HG03378 (cell line): ENCODE measurements around the gene ME2.
"Not testable (repeated sequence)": the region's sequence is repeated elsewhere in the genome, so short reads cannot be mapped to it uniquely, and the experiment has no call there.

Experiments used
- ATAC-seq: cut with Tn5 transposase; IDR thresholded peaks from one replicate; pipeline ENCODE4 v1.9.1; 2021; ENCODE audit warnings: mild to moderate bottlenecking, moderate library complexity; ENCODE audit not compliant: unreplicated experiment

ME2 gene

DNA sequence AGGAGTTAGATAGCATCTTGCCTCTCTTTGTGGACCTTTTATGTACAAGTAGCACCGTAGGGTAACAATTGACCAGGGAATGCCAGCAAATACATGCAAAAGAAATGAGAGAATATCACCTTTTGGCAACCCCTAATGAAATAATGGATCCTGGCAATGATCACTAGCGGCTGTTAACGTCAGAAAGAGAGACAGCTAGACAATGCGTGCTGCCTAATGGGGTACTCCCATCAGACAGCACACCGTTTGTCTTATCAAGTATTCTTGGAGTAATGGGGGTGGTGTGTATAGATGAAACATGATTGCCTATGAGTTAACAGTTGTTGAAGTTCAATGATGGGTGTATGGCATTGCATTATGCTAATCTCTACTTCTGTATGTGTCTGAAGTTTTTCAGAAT is 90.5 kb downstream of the ME2 start:
- ATAC-seq = no peak

DNA sequence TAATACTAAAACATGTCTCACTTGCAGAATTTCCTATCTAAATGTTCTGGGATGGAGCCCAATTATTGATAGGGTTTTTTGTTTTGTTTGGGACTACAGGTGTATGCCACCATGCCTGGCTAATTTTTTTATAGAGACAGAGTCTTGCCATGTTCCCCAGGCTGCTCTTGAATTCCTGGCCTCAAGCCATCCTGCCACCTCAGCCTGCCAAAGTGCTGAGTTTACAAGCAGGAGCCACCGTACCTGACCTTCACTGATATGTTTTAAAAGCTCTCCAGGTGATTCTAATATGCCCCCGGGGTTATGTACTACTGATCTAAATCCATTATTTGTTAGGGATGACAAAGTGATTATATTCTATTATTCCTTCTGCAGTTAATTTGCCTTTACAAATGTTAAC is 91.1 kb downstream of the ME2 start:
- no peak for ATAC-seq

DNA sequence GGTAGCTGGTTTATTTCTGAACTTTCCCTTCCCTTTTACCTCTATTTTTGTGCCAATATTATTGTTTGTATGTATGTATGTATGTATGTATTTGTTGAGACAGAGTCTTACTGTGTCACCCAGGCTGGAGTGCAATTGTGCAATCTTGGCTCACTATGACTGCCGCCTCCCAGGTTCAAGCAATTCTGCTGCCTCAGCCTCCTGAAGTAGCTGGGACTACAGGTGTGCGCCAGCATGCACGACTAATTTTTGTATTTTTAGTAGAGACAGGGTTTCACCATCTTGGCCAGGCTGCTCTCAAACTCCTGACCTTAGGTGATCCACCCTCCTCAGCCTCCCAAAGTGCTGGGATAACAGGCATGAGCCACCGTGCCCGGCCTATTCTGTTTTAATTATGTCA is 93.5 kb downstream of the ME2 start:
- not testable (repeated sequence) for ATAC-seq

DNA sequence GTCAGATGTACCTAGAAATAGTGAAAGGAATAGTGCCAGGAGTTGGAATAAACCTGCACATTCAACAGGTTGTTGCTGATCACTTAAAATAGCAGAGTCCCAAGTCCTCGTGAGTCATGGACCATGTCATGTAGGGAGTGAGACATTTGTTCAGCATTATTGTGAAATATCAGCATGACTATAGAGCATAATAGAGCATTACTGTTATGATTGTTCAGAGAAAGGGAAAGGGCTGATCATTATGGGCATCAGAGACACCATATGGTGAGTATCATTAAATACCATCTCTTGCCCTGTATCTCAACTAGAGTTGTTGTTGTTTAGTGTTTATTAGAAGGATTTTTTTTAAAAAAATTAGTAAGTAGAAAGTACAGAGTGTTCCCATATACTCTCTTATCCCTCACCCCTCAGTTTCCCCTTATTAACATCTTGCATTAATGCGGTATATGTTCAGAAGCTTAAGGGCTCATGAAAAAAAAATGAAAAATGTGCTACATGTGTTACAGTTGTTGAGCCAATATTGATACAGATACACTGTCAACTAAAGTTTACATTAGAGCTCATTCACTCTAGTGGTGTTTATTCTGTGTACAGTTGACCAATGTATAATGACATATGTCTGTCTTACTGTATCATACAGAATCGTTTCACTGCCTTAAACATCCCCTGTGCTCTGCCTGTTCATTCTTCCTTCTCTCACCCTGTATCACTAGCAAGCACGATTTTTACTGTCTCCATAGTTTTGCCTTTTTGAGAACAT is 94.6 kb downstream of the ME2 start:
- ATAC-seq = no peak

DNA sequence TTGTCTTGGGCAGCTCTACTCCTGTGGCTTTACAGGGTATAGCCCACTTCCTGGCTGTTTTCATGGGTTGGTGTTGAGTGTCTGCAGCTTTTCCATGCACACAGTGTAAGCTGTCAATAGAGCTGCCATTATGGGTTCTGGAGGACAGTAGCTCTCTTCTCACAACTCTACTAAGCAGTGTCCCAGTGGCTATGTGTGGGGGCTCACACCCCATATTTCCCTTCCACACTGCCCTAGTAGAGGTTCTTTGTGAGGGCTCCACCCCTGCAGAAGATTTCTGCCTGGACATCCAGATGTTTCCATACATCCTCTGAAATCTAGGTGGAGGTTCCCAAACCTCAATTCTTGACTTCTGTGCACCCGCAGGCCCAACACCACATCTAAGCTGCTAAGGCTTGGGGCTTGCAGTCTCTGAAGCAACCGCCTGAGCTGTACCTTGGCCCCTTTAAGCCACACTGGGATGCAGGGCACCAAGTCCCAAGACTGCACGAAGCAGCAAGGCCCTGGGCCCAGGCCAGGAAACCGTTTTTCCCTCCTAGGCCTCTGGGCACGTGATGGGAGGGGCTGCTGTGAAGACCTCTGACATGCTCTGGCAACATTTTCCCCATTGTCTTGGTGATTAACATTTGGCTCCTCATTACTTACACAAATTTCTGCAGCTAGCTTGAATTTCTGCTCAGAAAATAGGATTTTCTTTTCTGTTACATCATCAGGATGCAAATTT is 98.3 kb downstream of the ME2 start:
- no peak for ATAC-seq

DNA sequence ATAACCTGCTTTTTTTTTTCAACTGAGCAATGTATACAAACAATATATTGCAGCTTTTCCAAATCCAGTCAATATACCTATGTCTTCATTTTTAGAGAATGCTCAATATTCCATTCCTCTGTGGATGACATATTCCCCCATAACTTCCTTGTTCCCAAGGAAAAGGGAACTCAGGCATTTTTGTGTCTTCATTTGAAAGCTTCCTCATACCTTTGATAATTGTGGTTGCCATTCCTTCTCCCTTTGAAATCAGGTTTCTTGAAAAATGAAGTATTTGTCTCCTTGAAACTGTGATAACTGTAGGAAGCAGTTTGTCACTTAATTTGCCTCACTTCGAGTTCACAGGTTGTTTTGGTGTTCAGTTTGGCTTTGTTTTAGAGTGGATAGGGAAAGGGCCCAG is 102.5 kb downstream of the ME2 start:
- ATAC-seq = no peak

DNA sequence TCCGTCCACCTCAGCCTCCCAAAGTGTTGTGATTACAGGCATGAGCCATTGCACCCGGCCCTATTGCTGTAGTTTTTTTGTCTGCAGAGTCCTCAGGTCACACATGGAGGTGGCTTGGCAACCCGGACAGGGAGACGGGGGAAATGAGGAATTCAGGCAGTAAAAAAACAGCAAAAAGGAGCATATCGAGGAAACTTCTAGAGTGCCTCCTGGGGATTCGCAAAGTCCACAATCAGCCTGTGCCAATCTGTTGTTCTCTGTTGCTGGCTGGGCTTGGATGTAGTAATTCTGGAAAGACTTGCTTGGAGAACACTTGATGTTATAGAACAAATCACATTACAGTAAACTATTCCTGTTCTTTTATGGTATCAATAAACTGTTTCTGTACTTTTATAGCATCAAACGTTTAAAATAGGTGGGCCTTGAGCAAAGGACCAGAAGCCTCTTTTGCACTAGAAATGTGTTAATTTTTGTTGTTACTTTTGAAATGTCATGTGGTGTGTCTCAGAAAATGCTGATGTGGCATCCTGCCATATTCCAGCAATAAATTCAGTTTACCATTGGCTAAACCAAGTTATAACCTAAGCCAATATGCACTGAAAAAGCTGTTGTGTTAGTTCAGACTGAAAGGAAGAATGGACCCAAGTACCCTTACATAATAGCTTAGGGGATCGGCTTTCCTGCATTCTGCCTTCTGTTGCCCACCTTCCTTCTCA is 103.3 kb downstream of the ME2 start:
- no peak for ATAC-seq

DNA sequence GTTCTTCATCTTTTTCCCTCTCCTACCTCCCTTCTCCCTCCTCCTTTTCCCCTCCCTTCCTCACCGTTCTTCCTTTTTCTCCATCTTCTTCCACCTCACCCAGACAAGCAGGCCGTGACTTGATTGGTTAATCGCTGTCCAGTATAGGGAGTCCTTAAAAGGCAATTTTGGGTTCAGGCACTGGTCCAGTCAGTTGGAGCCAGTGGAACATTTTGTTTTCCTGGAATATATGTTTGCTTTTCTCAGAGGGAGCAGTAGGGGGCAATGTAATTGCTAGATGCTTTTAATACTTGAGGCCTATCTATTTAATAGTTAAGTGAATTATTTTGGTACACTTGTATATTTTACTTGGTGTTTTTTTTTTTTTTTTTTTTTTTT is 103.9 kb downstream of the ME2 start:
- ATAC-seq = no peak

DNA sequence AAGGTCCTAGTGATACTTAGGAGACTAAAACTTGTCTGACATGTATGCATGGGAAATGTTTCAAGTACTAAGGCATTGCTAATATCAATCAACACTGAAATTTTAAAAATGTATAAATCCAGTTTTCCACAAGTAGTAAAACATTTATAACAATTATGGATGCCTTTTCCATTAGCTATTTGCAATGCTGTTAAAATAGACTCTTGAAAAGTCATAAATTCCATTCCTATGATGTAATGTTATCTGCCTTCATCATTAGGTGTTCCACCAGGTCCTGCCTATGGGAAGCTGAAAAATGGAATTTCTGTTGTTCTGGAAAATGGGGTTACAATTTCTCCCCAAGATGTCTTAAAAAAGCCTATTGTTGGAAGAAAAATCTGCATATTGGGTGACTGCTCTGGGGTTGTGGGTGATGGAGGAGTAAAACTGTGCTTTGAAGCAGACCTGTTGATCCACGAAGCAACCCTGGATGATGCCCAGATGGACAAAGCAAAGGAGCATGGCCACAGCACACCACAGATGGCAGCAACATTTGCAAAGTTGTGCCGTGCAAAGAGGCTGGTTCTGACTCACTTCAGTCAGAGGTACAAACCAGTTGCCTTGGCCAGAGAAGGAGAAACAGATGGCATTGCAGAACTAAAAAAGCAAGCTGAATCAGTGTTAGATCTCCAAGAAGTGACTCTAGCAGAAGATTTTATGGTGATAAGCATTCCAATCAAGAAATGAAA is 107.6 kb downstream of the ME2 start:
- ATAC-seq = no peak

DNA sequence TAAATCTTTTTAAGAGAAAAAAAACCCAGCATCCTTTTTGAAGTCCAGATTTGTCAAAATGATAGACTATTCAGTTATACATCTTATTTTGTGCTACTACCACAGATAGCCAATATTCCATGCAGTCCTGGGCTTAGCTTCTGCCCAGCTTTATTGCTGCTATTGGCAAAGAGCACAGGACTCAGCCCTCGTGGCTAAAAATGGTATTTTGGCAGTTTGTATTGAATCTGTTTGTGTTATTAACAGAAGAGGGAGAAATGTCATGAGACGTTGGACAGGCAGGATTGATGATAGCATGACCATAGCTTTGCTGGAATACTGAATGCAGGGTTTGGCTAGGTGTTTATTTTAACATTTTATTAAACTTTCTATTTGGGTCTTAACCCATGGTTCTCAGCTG is 108.3 kb downstream of the ME2 start:
- ATAC-seq = no peak

DNA sequence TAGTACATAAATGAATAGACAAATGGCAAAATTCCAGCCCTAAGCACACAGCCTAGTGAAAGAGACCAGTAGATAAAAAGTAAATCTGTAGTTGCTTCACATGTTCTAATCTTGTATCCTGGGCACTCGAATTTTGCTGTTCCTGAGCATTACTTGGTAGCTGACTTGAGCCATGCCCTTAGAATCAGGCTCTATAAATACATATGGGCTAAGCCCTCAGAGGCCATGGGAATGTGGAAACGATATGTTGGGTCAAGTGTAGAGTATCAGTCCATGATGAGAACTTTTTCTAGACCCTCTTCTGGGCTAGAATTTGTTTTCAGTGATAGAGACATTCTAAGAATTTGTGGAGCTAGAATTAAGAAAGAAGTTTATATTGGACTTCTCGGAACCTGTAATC is 110.8 kb downstream of the ME2 start:
- no peak for ATAC-seq

DNA sequence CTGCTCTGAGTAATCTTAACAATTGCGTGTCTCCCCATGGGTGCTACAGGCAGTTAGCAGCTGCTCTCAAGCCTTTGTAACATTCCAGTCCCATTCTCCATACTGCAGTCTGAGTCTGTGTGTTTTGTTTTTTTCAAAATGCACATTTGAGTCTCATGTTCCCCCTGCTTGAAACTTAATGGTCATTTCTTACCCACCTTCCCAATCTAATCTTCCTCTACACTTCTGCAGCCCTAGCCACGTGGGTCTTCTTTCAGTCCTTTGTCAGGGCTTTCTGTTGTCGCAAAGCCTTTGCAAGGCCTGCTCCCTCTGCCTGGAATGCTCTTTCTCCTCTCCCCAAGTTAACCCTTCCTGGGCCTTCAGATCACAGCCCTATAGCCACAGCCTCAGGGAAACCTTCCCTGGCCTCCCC is 113.4 kb downstream of the ME2 start:
- no peak for ATAC-seq

DNA sequence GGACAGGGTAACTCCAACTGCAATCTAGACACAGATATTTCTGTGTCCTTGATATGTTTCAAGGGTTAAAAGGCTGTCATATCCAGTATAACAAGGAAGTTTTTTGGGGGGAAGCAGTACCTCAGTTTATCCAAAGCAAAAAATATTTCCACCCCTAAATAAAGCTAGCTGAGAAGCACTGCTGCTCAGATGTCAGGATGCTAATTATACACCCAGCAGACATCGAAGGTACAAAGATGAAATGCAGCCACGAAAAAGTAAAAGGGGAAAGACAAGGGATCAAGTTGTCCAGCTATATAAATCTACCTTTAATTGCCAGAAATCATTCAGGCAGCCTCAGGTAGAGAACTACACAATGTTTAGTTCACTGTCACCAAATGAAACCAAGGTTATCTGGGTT is 115.1 kb downstream of the ME2 start:
- ATAC-seq = no peak

DNA sequence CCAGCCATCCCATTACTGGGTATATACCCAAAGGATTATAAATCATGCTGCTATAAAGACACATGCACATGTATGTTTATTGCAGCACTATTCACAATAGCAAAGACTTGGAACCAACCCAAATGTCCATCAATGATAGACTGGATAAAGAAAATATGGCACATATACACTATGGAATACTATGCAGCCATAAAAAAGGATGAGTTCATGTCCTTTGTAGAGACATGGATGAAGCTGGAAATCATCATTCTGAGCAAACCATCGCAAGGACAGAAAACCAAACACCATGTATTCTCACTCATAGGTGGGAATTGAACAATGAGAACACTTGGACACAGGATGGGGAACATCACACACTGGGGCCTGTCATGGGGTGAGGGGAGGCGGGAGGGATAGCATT is 124.3 kb downstream of the ME2 start:
- not testable (repeated sequence) for ATAC-seq
